ENCODE results near the gene ADAR.

Gene ADAR

DNA sequence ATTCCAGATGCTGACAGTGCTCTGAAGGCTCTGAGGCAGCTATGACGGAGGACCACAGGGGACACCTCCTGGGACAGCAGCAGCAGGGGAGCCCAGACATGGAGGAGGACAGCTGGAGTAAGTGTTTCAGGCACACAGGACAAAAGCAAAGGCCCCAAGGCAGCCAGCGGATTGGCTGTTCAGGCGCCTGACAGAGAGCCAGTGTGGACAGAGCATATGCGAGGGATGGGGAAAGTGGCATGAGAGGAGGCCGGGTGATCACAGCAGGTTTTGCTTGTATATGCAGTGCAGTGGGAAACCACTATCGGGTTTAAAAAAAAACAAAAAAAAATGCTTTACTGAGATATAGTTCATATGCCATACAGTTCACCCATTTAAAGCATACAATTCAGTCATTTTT is 21.3 kb downstream of the ADAR start:
- DNase-seq (ENCODE audit: insufficient read length, low spot score) (no peak), FAIRE-seq (no peak)

- DNase-seq (ENCODE audit: insufficient read length, low spot score) (no peak), FAIRE-seq (no peak)
These were observed 21.8 kb downstream of the ADAR start for GRCh38 chr1:154586231-154586630.

DNA sequence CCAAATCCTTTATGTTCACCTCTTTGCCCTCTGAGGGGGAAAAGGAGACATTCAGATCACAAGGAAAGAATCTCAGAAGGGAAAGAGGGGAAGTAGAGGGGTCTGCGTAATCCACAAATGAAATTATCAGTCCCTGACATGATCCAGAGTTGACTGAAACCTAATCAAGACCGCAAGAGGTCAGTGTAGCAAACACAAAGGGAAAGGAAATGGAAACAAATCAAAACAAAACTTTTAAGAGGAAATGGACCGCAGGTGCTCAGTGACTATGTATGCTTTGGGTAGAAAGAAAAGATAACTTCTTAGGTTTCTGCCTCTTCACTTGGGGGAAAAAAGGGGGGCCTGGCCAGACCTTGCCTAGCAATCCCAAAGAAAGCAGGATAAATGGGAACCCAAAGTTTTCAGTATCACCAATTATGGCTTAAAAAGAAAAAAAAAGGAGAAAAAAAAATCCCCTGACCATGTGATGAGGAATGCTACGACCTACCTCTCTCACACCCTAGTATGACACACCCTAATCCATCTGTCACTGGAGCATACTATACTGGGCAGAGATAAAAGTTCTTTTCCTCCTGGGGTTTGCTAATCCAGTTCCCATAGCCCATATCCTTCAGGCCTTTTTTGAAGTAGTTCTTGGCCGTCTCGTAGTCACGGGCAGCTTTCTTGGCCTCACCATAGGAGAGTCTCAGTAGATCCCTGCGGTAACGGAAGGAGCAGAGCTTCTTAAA is 23.6 kb downstream of the ADAR start:
- DNase-seq (ENCODE audit: insufficient read length, low spot score) = no peak
- no peak for FAIRE-seq

GRCh38 chr1:154583773-154584172 is 24.2 kb downstream of the ADAR start:
- FAIRE-seq (no peak), DNase-seq (ENCODE audit: insufficient read length, low spot score) (no peak)

DNA sequence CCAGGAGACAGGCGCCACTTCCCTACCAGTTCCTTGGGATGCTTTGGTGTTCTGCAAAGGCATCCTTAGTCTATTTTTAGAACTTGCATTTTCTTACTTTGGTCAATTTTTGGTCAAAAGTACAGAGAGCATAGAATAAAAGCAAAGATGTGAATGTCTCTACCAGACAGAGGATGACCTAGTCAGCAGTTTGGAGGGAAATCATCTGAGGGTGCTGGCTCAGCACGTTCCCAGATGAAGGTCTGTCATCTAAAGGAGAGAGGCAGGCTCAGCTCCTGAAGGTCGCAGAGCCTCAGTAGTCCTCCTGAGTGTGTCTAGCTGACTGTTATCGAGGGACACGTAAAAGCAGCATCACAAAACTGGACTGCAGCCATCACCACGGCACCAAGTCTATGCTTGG is 25.1 kb downstream of the ADAR start:
- FAIRE-seq (no peak), DNase-seq (ENCODE audit: insufficient read length, low spot score) (no peak)

DNA sequence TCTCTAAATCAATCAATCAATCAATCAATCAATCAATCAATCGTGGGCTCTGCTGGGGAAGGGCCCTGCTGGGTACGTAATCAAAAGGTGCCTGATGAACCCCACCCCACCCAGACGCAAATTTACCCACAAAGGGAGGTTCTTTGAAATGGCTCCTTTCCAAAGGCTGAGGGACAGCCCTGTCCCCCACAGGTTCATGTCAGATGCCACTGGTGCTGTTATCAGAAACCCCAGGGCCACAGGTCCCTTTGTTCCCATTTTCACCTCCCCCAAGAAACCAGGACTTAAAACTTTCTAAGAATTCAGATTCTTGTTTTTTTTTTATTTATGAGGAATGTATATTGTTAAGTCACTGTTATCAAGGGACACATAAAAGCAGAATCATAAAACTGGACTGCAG is 26.2 kb downstream of the ADAR start:
- FAIRE-seq (no peak), DNase-seq (ENCODE audit: insufficient read length, low spot score) (no peak)

- FAIRE-seq = no peak
These were observed 28.6 kb downstream of the ADAR start for GRCh38 chr1:154579374-154579773.

DNA sequence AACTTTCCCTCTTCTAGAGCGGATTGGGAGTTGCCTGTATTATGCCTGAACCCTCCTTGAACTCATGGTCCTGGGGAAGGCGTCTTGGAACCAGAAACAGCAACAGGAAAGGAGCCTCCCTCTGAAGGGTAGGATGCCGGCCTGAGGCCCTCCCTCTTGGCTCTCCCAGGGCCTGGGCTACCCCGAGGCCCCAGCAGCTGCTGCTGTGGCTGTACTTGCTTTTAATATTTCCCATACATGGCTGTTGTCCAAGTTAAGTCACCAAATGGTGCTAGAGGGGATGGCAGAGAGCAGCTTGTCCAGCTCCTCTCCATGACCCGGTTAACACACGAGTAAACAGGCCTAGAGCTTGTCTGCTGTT is 29.9 kb downstream of the ADAR start:
- FAIRE-seq (no peak), DNase-seq (ENCODE audit: insufficient read length, low spot score) (no peak)

More at GRCh38 chr1:154579374-154579773, 28.6 kb downstream of the ADAR start:
- DNase-seq (ENCODE audit: insufficient read length, low spot score) = no peak

DNA sequence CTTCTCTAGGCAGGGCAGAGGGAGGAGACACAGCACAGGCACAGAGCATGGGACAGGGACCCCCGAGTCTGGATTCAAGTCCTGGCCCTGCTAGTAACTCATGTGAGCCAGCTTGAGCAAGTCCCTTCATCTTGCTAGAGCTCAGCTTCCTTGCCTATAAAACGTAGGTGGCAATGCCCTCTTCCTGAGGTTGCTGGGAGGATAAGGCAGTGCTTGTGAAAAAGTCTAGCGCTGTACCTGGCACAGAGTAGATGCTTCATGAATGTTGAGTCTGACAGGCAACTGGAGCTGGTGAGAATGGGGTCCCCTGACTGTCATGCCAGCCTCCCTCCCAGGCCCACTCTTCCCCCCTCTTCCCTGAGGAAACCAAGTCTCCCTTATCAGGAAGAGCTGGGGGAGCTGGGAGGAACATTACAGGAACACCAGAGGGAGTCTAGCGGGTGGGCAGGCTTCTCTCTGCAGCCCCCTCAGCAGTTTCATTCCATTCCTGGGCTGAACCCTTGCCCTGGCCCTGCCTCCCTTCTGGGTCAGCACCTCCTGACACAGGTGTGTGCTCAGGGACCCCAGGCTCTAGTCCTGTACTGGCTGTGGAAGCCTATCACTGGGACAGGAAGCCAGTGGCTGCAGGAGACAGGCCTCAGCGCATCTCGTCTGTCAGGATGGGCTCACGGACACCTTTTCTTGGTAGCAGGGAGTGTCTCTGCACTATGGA is 30.5 kb downstream of the ADAR start:
- no peak for FAIRE-seq
- DNase-seq (ENCODE audit: insufficient read length, low spot score) = no peak

- no peak for DNase-seq (ENCODE audit: insufficient read length, low spot score)
- FAIRE-seq = no peak
These were observed 31.9 kb downstream of the ADAR start for GRCh38 chr1:154575951-154576566.

- DNase-seq (ENCODE audit: insufficient read length, low spot score) (no peak), FAIRE-seq (no peak)
These were observed 32.6 kb downstream of the ADAR start for GRCh38 chr1:154575147-154575927.

GRCh38 chr1:154574716-154575115 is 33.3 kb downstream of the ADAR start:
- DNase-seq (ENCODE audit: insufficient read length, low spot score) (no peak), FAIRE-seq (no peak)

DNA sequence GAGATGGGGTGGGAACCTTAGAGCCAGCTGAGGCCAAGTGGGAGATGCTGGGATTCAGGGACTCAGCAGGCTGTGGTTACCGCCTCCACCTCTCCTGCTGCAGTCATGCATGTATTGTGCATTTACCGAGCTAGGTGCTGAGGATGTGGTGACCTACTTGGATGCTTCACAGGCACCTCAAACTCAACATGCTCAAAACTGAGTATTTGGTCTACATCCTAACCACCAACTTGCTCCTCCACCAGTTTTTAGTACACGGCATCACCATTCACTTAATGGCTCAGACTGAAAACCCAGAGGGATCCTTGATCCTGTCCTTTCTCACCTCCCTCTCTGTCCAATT is 34.8 kb downstream of the ADAR start:
- no peak for FAIRE-seq
- DNase-seq (ENCODE audit: insufficient read length, low spot score) = no peak

DNA sequence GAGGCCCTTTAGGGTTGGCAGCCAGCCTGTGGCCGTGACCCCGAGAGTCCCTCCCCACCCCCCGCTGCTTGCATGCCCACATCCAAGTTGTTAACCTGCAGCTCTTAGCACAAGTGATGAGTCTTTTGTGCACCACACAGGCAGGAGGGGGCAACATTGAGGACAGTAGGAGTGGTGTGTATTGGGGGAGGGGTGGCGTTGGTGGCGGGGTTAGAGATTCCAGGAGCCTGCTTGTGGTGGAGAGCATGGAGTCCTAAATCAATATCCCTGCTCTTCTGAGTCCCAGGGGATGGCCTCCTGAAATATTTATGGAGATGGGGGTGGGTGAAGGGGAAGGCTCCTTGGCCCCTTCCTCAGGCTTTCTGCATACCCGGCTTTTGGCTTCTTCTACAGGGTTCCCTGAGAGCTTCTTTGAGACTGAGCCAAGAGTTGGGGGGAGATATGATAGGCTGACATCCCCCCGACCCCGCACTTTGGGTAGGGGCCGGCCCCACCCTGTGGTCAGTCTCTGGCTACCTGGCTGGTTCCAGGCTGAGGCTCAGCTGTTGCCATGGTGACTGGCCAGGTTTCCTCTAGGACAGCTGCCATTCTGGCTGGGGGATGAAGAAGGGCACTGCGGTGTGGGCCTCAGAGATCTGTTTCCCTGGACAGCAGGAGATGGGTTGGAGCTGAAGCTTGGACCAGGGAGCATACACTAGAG is 35.4 kb downstream of the ADAR start:
- DNase-seq (ENCODE audit: insufficient read length, low spot score) (no peak), FAIRE-seq (no peak)

DNA sequence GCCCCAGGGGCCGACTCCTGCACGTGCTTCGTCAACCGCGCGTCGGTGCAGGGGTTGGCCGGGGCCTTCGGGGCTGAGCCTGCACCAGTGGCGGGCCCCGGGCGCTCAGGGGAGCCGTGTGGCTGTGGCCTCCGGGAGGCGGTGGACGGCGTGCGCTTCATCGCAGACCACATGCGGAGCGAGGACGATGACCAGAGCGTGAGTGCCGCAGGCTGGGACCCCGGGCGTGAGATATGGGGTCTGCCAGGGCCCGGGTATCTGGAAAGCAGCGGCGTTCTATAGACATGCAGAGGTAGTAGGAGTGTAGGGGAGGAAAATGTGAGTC is 36.1 kb downstream of the ADAR start:
- FAIRE-seq (no peak), DNase-seq (ENCODE audit: insufficient read length, low spot score) (no peak)

DNA sequence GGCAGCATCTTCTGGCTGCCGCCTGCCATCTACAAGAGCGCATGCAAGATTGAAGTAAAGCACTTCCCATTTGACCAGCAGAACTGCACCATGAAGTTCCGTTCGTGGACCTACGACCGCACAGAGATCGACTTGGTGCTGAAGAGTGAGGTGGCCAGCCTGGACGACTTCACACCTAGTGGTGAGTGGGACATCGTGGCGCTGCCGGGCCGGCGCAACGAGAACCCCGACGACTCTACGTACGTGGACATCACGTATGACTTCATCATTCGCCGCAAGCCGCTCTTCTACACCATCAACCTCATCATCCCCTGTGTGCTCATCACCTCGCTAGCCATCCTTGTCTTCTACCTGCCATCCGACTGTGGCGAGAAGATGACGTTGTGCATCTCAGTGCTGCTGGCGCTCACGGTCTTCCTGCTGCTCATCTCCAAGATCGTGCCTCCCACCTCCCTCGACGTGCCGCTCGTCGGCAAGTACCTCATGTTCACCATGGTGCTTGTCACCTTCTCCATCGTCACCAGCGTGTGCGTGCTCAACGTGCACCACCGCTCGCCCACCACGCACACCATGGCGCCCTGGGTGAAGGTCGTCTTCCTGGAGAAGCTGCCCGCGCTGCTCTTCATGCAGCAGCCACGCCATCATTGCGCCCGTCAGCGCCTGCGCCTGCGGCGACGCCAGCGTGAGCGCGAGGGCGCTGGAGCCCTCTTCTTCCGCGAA is 36.6 kb downstream of the ADAR start:
- no peak for FAIRE-seq
- no peak for DNase-seq (ENCODE audit: insufficient read length, low spot score)

GRCh38 chr1:154568157-154568815 is 39.7 kb downstream of the ADAR start:
- no peak for DNase-seq (ENCODE audit: insufficient read length, low spot score)
- no peak for FAIRE-seq

GRCh38 chr1:154567386-154568156 is 40.4 kb downstream of the ADAR start, which contains the start of gene CHRNB2:
Gene CHRNB2 (plus strand): TSS chr1:154567778. CDS start chr1:154568045, 267 bp downstream.
- DNase-seq (ENCODE audit: insufficient read length, low spot score) (peak; percentile 58), FAIRE-seq (peak; percentile 58)

- no peak for FAIRE-seq
- DNase-seq (ENCODE audit: insufficient read length, low spot score) = no peak
These were observed 42.1 kb downstream of the ADAR start for GRCh38 chr1:154565876-154566275.
